SH-SY5Y (cell line): Measurements from ENCODE around the gene ARHGEF16.

Experiments
- GATA2 ChIP-seq: IDR thresholded peaks from 2 replicates; pipeline ENCODE4 v1.6.1; 2011; ENCODE audit warnings: mild to moderate bottlenecking, low read depth, low read length
- GATA3 ChIP-seq: IDR thresholded peaks from 2 replicates; pipeline ENCODE4 v1.6.1; 2011; ENCODE audit warnings: low read depth, mild to moderate bottlenecking, low read length, moderate library complexity

- TF ChIP-seq GATA2: no peak
- TF ChIP-seq GATA3: no peak
These were observed 25.3 kb downstream of the ARHGEF16 start for GRCh38 chr1:3479511-3480368.
